HCT116 (cell line): ENCODE measurements around the gene LRRC56.

Experiments used
- RAD21 ChIP-seq: IDR thresholded peaks from 2 replicates; pipeline ENCODE4 v1.6.1; 2012; ENCODE audit warnings: low read depth, mild to moderate bottlenecking
- TF ChIP-seq, protein P1 (sequence below): IDR thresholded peaks from 2 replicates; pipeline ENCODE4 v1.6.1; 2011; ENCODE audit warnings: mild to moderate bottlenecking, low read length, moderate library complexity; ENCODE audit not compliant: insufficient replicate concordance; ENCODE audit errors: extremely low read depth

DNA sequence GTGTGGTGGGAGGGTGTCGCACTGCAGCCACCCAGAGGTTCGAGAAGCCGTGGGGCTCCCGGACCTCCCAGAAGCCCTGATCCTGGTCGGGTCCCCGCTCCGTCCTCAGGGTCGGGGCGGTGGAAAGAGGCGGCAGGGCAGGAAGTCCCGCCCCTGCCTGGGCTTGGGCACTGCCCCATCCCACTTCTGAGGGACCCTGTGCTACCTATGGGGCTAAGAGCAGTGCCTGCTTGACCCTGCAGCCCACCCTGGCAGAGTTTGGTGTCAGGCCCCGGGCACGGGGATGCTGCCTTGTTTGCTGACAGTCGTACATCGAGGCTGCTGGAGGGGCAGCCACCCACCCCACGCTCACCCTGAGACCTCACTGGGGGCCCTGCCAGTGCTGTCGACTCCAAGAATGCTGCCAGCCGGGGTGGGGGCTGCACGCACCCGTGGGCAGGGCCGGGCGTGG is 49.7 kb upstream of the LRRC56 start:
- TF ChIP-seq RAD21 = no peak
- TF ChIP-seq, protein P1, sequence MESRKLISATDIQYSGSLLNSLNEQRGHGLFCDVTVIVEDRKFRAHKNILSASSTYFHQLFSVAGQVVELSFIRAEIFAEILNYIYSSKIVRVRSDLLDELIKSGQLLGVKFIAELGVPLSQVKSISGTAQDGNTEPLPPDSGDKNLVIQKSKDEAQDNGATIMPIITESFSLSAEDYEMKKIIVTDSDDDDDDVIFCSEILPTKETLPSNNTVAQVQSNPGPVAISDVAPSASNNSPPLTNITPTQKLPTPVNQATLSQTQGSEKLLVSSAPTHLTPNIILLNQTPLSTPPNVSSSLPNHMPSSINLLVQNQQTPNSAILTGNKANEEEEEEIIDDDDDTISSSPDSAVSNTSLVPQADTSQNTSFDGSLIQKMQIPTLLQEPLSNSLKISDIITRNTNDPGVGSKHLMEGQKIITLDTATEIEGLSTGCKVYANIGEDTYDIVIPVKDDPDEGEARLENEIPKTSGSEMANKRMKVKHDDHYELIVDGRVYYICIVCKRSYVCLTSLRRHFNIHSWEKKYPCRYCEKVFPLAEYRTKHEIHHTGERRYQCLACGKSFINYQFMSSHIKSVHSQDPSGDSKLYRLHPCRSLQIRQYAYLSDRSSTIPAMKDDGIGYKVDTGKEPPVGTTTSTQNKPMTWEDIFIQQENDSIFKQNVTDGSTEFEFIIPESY = no peak
